Liver (tissue), 9 donors: Measurements from ENCODE around the gene STRA8. TPM values are rescaled to one million over a fixed set of nuclear protein-coding genes. Genes with fewer than 3 reads are reported as not detected.

Experiments
- DNase-seq: peaks from one replicate; pipeline ENCODE4 v3.0.0-alpha.2; 2017; ENCODE audit warnings: low spot score
- H3K27ac ChIP-seq, 2 donors: one replicate each; pipeline ENCODE4 v1.7.0; 2013; ENCODE audit warnings: inconsistent platforms in 2 of 2, low read length in 2 of 2, control low read depth in 1 of 2, low read depth in 1 of 2, mild to moderate bottlenecking in 1 of 2
- H3K27me3 ChIP-seq, 4 donors: one replicate each; pipeline versions ENCODE4 v1.6.1 to v1.7.0; 2013; ENCODE audit warnings: low read length in 3 of 4, inconsistent platforms in 1 of 4, mild to moderate bottlenecking in 1 of 4, moderate library complexity in 1 of 4; ENCODE audit not compliant: control insufficient read depth in 4 of 4, insufficient read depth in 4 of 4
- H3K36me3 ChIP-seq, 4 donors: one replicate each; pipeline versions ENCODE4 v1.6.1 to v1.7.0; 2013; ENCODE audit warnings: low read length in 3 of 4, mild to moderate bottlenecking in 3 of 4, low read depth in 1 of 4, moderate library complexity in 1 of 4; ENCODE audit not compliant: control insufficient read depth in 4 of 4, insufficient read depth in 3 of 4
- H3K4me1 ChIP-seq, 4 donors: one replicate each; pipeline versions ENCODE4 v1.6.1 to v1.7.0; 2013; ENCODE audit warnings: low read length in 3 of 4, mild to moderate bottlenecking in 3 of 4, moderate library complexity in 1 of 4; ENCODE audit not compliant: control insufficient read depth in 4 of 4, insufficient read depth in 4 of 4
- H3K4me3 ChIP-seq, 3 donors: one replicate each; pipeline versions ENCODE4 v1.6.1 to v1.7.0; 2013; ENCODE audit warnings: low read length in 3 of 3, control low read depth in 1 of 3, low read depth in 1 of 3, mild to moderate bottlenecking in 1 of 3
- H3K9ac ChIP-seq, 2 donors: one replicate each; pipeline ENCODE4 v1.7.0; 2013; ENCODE audit warnings: low read length in 2 of 2, mild to moderate bottlenecking in 2 of 2, moderate library complexity in 2 of 2, control low read depth in 1 of 2, low read depth in 1 of 2
- H3K9me3 ChIP-seq, 4 donors: one replicate each; pipeline versions ENCODE4 v1.6.1 to v1.7.0; 2013; ENCODE audit warnings: low read length in 3 of 4; ENCODE audit not compliant: control insufficient read depth in 4 of 4
- ATF3 ChIP-seq: IDR thresholded peaks from 2 replicates; pipeline ENCODE4 v1.6.1; 2016; ENCODE audit warnings: antibody characterized with exemption
- CTCF ChIP-seq: fragments of 150-350 bp; IDR thresholded peaks from 2 replicates; pipeline ENCODE4 v1.5.1; 2017; ENCODE audit warnings: improper control_type of control experiment, low read depth, low read length; ENCODE audit not compliant: missing input control
- EGR1 ChIP-seq, 2 donors: IDR thresholded peaks; 2 replicates each; pipeline ENCODE4 v1.6.1; 2016 to 2018; ENCODE audit warnings: antibody characterized with exemption in 2 of 2, low read depth in 2 of 2
- FOXA1 ChIP-seq: IDR thresholded peaks from 2 replicates; pipeline ENCODE4 v1.6.1; 2016; ENCODE audit warnings: antibody characterized with exemption
- FOXA2 ChIP-seq: IDR thresholded peaks from 2 replicates; pipeline ENCODE4 v1.6.1; 2016; ENCODE audit warnings: antibody characterized with exemption
- NR2F2 ChIP-seq: IDR thresholded peaks from 2 replicates; pipeline ENCODE4 v1.6.1; 2016; ENCODE audit warnings: antibody characterized with exemption
- REST ChIP-seq: IDR thresholded peaks from 2 replicates; pipeline ENCODE4 v1.6.1; 2016; ENCODE audit warnings: antibody characterized with exemption, mild to moderate bottlenecking
- RXRA ChIP-seq, 2 donors: IDR thresholded peaks; 2 replicates each; pipeline ENCODE4 v1.6.1; 2017 to 2018; ENCODE audit warnings: antibody characterized with exemption in 2 of 2, mild to moderate bottlenecking in 1 of 2
- ZBTB33 ChIP-seq: IDR thresholded peaks from 2 replicates; pipeline ENCODE4 v1.6.1; 2016; ENCODE audit warnings: antibody characterized with exemption
- WGBS: extraction: QIAGEN DNeasy Blood & Tissue Kit; methylation state at CpG from one replicate; pipeline ENCODE4 v1.1.7; 2013; 5-methylcytosine and 5-hydroxymethylcytosine counted together
- polyA plus RNA-seq, 2 donors: library from polyadenylated mRNA; stranded (reverse) in 1 of 2; unstranded in 1 of 2; fragments of 200-250 nt in 1 of 2; fragments of >200 nt in 1 of 2; fragmentation: Nextera tagmentation in 1 of 2; extraction: Ambion mirVana in 1 of 2; gene quantifications; one replicate each; pipeline versions ENCODE4 v1.2.1 to v1.2.3, GENCODE V29; 2013 to 2015
- total RNA-seq, 2 donors: library from RNA; depleted of rRNA; stranded (reverse); fragments of >200 nt; gene quantifications; one replicate each; pipeline ENCODE4 v1.2.3, GENCODE V29; 2014
- donor health status: healthy.
- donor health status: healthy.
- donor health status: healthy.
- donor health status: healthy.
- donor health status: healthy.

The STRA8 gene
- total and polyA plus RNA-seq, 4 donors = 0.14 TPM; not detected in 3

GRCh38 chr7:135262623-135263320 lies 29.1 kb downstream of the STRA8 start:
- H3K27me3 ChIP-seq = no peaks in the 10 kb centered on the region

More at GRCh38 chr7:135262623-135263320, 29.1 kb downstream of the STRA8 start:
- no peak overlapping the region for H3K9ac ChIP-seq
- no peak overlapping the region for H3K4me3 ChIP-seq
- WGBS = 93% methylated on average over 9 of the region's 9 CpGs
- peaks cover 0 to 4% (median 3%) of the 10 kb centered on the region in 4 donors for H3K9me3 ChIP-seq
- no peak overlapping the region for H3K27ac ChIP-seq
- no peak for DNase-seq
- peaks cover 0 to 4% (median under 1%) of the 10 kb centered on the region in 4 donors for H3K4me1 ChIP-seq
- TF ChIP-seq REST (no peak), ZBTB33 (no peak), NR2F2 (no peak), EGR1 (IDR thresholded peaks at IDR 0.05; ENCODE audit: low read depth in 2 of 2) (no peak), CTCF (no peak), FOXA2 (no peak), FOXA1 (no peak), ATF3 (no peak), RXRA (IDR thresholded peaks at IDR 0.05) (no peak)
- H3K36me3 ChIP-seq = no peaks in the 10 kb centered on the region
